ENCODE results near the gene TRIM37.
"Not testable (repeated sequence)": the region's sequence is repeated elsewhere in the genome, so short reads cannot be mapped to it uniquely, and the experiment has no call there.

TRIM37 gene

GRCh38 chr17:58956997-58957724 lies 149.5 kb downstream of the TRIM37 start:
- Histone ChIP-seq H3K9me3 (replicated peaks; ENCODE audit: insufficient read depth, low read length) (no peaks in the 10 kb centered on the region), H3K36me3 (replicated peaks; ENCODE audit: insufficient read depth, low read length) (no peaks in the 10 kb centered on the region), H3K4me1 (ENCODE audit: low read length) (no peaks in the 10 kb centered on the region), H3K4me3 (ENCODE audit: low read length) (no peak overlapping the region), H3K27me3 (replicated peaks; ENCODE audit: insufficient read depth, low read length) (no peaks in the 10 kb centered on the region), H3K9me2 (replicated peaks; ENCODE audit: insufficient read depth, low read length) (no peaks in the 10 kb centered on the region), H3F3A (ENCODE audit: insufficient read depth, low read length) (no peaks in the 10 kb centered on the region), H4K20me1 (ENCODE audit: insufficient read depth, low read length) (no peaks in the 10 kb centered on the region), H2AFZ (ENCODE audit: low read length) (no peak overlapping the region), H3K9ac (ENCODE audit: low read length) (no peak overlapping the region), H3K4me2 (ENCODE audit: low read depth, low read length) (no peak overlapping the region), H3K27ac (ENCODE audit: low read length) (no peak overlapping the region), H3K79me2 (ENCODE audit: low read length) (no peaks in the 10 kb centered on the region)
- DNase-seq, result no peak
- TF ChIP-seq EZH2 (optimal IDR thresholded peaks at IDR 0.05; ENCODE audit: low read depth, low read length) (no peak), EZH2phosphoT487 (IDR thresholded peaks at IDR 0.05; ENCODE audit: low read length) (no peak), CTCF (IDR thresholded peaks at IDR 0.05; ENCODE audit: low read length) (no peak)

GRCh38 chr17:58954358-58954757 lies 152.3 kb downstream of the TRIM37 start:
- H3K79me2 ChIP-seq (ENCODE audit: low read length); H3K9me2 ChIP-seq (replicated peaks; ENCODE audit: insufficient read depth, low read length); H2AFZ ChIP-seq (ENCODE audit: low read length); H3K27me3 ChIP-seq (replicated peaks; ENCODE audit: insufficient read depth, low read length); H3K9me3 ChIP-seq (replicated peaks; ENCODE audit: insufficient read depth, low read length); H3F3A ChIP-seq (ENCODE audit: insufficient read depth, low read length); DNase-seq; H3K4me3 ChIP-seq (ENCODE audit: low read length); H3K27ac ChIP-seq (ENCODE audit: low read length); H3K9ac ChIP-seq (ENCODE audit: low read length); H3K4me2 ChIP-seq (ENCODE audit: low read depth, low read length); H4K20me1 ChIP-seq (ENCODE audit: insufficient read depth, low read length); H3K36me3 ChIP-seq (replicated peaks; ENCODE audit: insufficient read depth, low read length); H3K4me1 ChIP-seq (ENCODE audit: low read length): not testable (repeated sequence)

GRCh38 chr17:58947824-58948223 lies 158.9 kb downstream of the TRIM37 start:
- H3K36me3 ChIP-seq (replicated peaks; ENCODE audit: insufficient read depth, low read length), result no peaks in the 10 kb centered on the region
- no peak overlapping the region for H2AFZ ChIP-seq (ENCODE audit: low read length)
- H3F3A ChIP-seq (ENCODE audit: insufficient read depth, low read length), result no peaks in the 10 kb centered on the region
- H3K27ac ChIP-seq (ENCODE audit: low read length), result no peak overlapping the region
- H3K4me1 ChIP-seq (ENCODE audit: low read length), result no peaks in the 10 kb centered on the region
- H3K9me3 ChIP-seq (replicated peaks; ENCODE audit: insufficient read depth, low read length), result no peaks in the 10 kb centered on the region
- H3K4me3 ChIP-seq (ENCODE audit: low read length), result no peak overlapping the region
- H3K9me2 ChIP-seq (replicated peaks; ENCODE audit: insufficient read depth, low read length), result no peaks in the 10 kb centered on the region
- DNase-seq, result no peak
- no peak overlapping the region for H3K9ac ChIP-seq (ENCODE audit: low read length)
- TF ChIP-seq EZH2phosphoT487 (IDR thresholded peaks at IDR 0.05; ENCODE audit: low read length), result no peak
- TF ChIP-seq CTCF (IDR thresholded peaks at IDR 0.05; ENCODE audit: low read length), result no peak
- TF ChIP-seq EZH2 (optimal IDR thresholded peaks at IDR 0.05; ENCODE audit: low read depth, low read length), result no peak
- no peaks in the 10 kb centered on the region for H3K79me2 ChIP-seq (ENCODE audit: low read length)
- H3K27me3 ChIP-seq (replicated peaks; ENCODE audit: insufficient read depth, low read length), result no peaks in the 10 kb centered on the region
- no peak overlapping the region for H3K4me2 ChIP-seq (ENCODE audit: low read depth, low read length)
- H4K20me1 ChIP-seq (ENCODE audit: insufficient read depth, low read length), result no peaks in the 10 kb centered on the region

GRCh38 chr17:58947411-58947810 lies 159.3 kb downstream of the TRIM37 start:
- Histone ChIP-seq H3K27me3 (replicated peaks; ENCODE audit: insufficient read depth, low read length) (no peaks in the 10 kb centered on the region), H3K9ac (ENCODE audit: low read length) (no peak overlapping the region), H3K4me3 (ENCODE audit: low read length) (no peak overlapping the region), H3K27ac (ENCODE audit: low read length) (no peak overlapping the region), H4K20me1 (ENCODE audit: insufficient read depth, low read length) (no peaks in the 10 kb centered on the region), H2AFZ (ENCODE audit: low read length) (no peak overlapping the region), H3K79me2 (ENCODE audit: low read length) (no peaks in the 10 kb centered on the region), H3K4me2 (ENCODE audit: low read depth, low read length) (no peak overlapping the region), H3K9me3 (replicated peaks; ENCODE audit: insufficient read depth, low read length) (no peaks in the 10 kb centered on the region), H3K4me1 (ENCODE audit: low read length) (no peaks in the 10 kb centered on the region), H3K9me2 (replicated peaks; ENCODE audit: insufficient read depth, low read length) (no peaks in the 10 kb centered on the region), H3K36me3 (replicated peaks; ENCODE audit: insufficient read depth, low read length) (no peaks in the 10 kb centered on the region), H3F3A (ENCODE audit: insufficient read depth, low read length) (no peaks in the 10 kb centered on the region)
- no peak for TF ChIP-seq EZH2phosphoT487 (IDR thresholded peaks at IDR 0.05; ENCODE audit: low read length)
- no peak for DNase-seq

All from MM.1S (cell line).